ENCODE data around the gene TLE6.
"Not testable (repeated sequence)": the region's sequence is repeated elsewhere in the genome, so short reads cannot be mapped to it uniquely, and the experiment has no call there.

Gene TLE6

GRCh38 chr19:3031607-3031867 lies 54.2 kb downstream of the TLE6 start:
- no peak for DNase-seq

GRCh38 chr19:3033595-3034405 lies 56.4 kb downstream of the TLE6 start:
- DNase-seq = no peak

GRCh38 chr19:3034406-3034655 lies 57.0 kb downstream of the TLE6 start:
- DNase-seq = no peak

- DNase-seq = no peak
Observed at GRCh38 chr19:3034656-3035541, 57.5 kb downstream of the TLE6 start.

- DNase-seq = peak; percentile 90 to 92
Observed at GRCh38 chr19:3035542-3036118, 58.3 kb downstream of the TLE6 start.

- peak; percentile 66 for DNase-seq
Observed at GRCh38 chr19:3036119-3036976, 59.0 kb downstream of the TLE6 start.

GRCh38 chr19:3036977-3037544 lies 59.7 kb downstream of the TLE6 start:
- not testable (repeated sequence) for DNase-seq

GRCh38 chr19:3038214-3038613 lies 60.9 kb downstream of the TLE6 start:
- DNase-seq = no peak

- no peak for DNase-seq
Observed at GRCh38 chr19:3039125-3039524, 61.8 kb downstream of the TLE6 start.

- no peak for DNase-seq
Observed at GRCh38 chr19:3039641-3040077, 62.3 kb downstream of the TLE6 start.

GRCh38 chr19:3041327-3041726 lies 64.0 kb downstream of the TLE6 start:
- no peak for DNase-seq

- DNase-seq = no peak
Observed at GRCh38 chr19:3041761-3042620, 64.6 kb downstream of the TLE6 start.

- no peak for DNase-seq
Observed at GRCh38 chr19:3042621-3043267, 65.4 kb downstream of the TLE6 start.

Data from activated CD4-positive, alpha-beta T cell treated with anti-CD3 and anti-CD28 coated beads, Interleukin-2, amount 50 U/mL, for 4 hours (primary cell).